UCSD-AML1 (cell line): ENCODE results near the gene ARMC12.

Experiments used
- DNase-seq: peaks from one replicate; lab custom pipeline; 2025; ENCODE audit not compliant: unreplicated experiment; lab: John Stamatoyannopoulos, UW

The ARMC12 gene

GRCh38 chr6:35718375-35718736 is 18.5 kb upstream of the ARMC12 start:
- no peak for DNase-seq

GRCh38 chr6:35718911-35719381 is 17.9 kb upstream of the ARMC12 start:
- no peak for DNase-seq

GRCh38 chr6:35719404-35719829 is 17.4 kb upstream of the ARMC12 start:
- no peak for DNase-seq

GRCh38 chr6:35719830-35720733 is 16.8 kb upstream of the ARMC12 start:
- DNase-seq: peak; percentile 74

GRCh38 chr6:35722121-35722761 is 14.6 kb upstream of the ARMC12 start:
- DNase-seq: no peak

GRCh38 chr6:35723587-35723986 is 13.2 kb upstream of the ARMC12 start:
- DNase-seq: no peak

GRCh38 chr6:35724059-35724458 is 12.8 kb upstream of the ARMC12 start:
- no peak for DNase-seq

- no peak for DNase-seq
These were observed 12.4 kb upstream of the ARMC12 start for GRCh38 chr6:35724471-35724870.

- no peak for DNase-seq
These were observed 11.6 kb upstream of the ARMC12 start for GRCh38 chr6:35725081-35725708.

- DNase-seq: peak; percentile 64
These were observed 11.0 kb upstream of the ARMC12 start for GRCh38 chr6:35725721-35726438.

GRCh38 chr6:35727231-35727934 is 9.4 kb upstream of the ARMC12 start:
- DNase-seq: peak; percentile 70

- peak; percentile 82 for DNase-seq
These were observed 8.7 kb upstream of the ARMC12 start for GRCh38 chr6:35727935-35728682.

GRCh38 chr6:35728683-35729678 is 7.9 kb upstream of the ARMC12 start:
- no peak for DNase-seq

- DNase-seq: no peak
These were observed 7.1 kb upstream of the ARMC12 start for GRCh38 chr6:35729722-35730121.

- DNase-seq: no peak
These were observed 6.0 kb upstream of the ARMC12 start for GRCh38 chr6:35730745-35731413.

- peak; percentile 90 for DNase-seq
These were observed 5.5 kb upstream of the ARMC12 start for GRCh38 chr6:35731414-35731735.

GRCh38 chr6:35731736-35732532 is 4.9 kb upstream of the ARMC12 start:
- peak; percentile 90 for DNase-seq
